Activated CD4-positive, alpha-beta T cell treated with anti-CD3 and anti-CD28 coated beads, Interleukin-2, amount 50 U/mL, for 4 hours (primary cell): Measurements from ENCODE around the gene SMIM35.
"Not testable (repeated sequence)": the region's sequence is repeated elsewhere in the genome, so short reads cannot be mapped to it uniquely, and the experiment has no call there.

Experiments used
- DNase-seq, 2 experiments: peaks; one replicate each; pipeline ENCODE4 v3.0.0-alpha.2; 2020

SMIM35 gene

GRCh38 chr11:118079491-118079890 lies 7.3 kb downstream of the SMIM35 start:
- no peak for DNase-seq

DNA sequence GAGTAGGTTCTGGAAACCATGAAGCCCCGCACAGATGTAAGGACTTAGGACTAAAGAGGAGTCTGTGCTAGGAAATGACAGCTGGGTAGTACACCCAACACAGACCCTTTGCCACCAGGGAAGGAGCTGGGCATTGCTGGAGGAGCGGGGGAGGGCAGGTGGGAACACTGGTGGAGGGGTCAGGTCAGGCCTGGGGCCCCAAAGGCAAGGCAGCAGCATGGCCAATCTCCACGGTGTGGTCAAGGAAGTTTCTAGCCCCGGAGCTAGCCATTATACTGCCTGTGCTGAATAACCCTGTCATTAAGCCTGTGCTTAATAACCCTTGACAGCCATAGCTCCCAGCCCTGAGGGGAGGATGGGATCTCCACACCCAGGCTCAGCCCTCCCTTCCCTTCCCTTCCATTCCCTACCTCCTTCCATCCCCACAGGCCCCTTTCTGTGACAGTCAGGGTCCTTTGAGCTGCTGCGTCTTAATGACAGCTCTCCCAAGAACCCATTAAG lies 7.8 kb downstream of the SMIM35 start:
- no peak for DNase-seq

- no peak for DNase-seq
Measured at GRCh38 chr11:118076754-118077281, 9.9 kb downstream of the SMIM35 start, which contains the start of gene TMPRSS4. Gene TMPRSS4 (plus strand): TSS chr11:118077078. CDS start chr11:118077303, 225 bp downstream.

- DNase-seq = no peak
Measured at GRCh38 chr11:118074785-118075184, 12.0 kb downstream of the SMIM35 start.

DNA sequence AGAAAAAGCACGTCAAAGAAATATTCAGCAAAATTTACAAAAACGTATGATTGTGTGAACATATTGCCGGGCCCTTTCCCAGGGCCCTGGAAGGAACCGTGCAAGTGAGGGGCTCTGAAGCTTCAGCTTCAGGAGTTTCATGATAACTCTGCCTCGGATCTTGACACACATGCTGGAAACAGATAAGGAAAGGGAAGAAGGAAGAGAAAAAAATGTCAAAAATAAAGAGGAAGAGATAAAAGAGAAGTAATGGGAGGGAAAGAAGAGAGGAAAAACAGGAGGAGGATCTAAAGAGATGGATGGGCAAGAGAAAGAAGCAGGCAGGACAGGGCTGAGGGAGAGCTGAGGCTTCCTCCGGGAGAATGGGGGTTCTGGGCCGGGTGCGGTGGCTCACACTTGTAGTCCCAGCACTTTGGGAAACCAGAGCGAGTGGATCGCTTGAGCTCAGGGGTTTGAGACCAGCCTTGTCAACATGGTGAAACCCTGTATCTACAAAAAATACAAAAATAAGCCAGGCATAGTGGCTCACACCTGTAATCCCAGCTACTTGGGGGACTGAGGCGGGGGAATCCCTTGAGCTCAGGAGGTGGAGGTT lies 12.6 kb downstream of the SMIM35 start:
- DNase-seq = no peak

- DNase-seq = no peak
Measured at GRCh38 chr11:118073554-118073953, 13.2 kb downstream of the SMIM35 start.

- no peak for DNase-seq
Measured at GRCh38 chr11:118071416-118072030, 15.2 kb downstream of the SMIM35 start.

DNA sequence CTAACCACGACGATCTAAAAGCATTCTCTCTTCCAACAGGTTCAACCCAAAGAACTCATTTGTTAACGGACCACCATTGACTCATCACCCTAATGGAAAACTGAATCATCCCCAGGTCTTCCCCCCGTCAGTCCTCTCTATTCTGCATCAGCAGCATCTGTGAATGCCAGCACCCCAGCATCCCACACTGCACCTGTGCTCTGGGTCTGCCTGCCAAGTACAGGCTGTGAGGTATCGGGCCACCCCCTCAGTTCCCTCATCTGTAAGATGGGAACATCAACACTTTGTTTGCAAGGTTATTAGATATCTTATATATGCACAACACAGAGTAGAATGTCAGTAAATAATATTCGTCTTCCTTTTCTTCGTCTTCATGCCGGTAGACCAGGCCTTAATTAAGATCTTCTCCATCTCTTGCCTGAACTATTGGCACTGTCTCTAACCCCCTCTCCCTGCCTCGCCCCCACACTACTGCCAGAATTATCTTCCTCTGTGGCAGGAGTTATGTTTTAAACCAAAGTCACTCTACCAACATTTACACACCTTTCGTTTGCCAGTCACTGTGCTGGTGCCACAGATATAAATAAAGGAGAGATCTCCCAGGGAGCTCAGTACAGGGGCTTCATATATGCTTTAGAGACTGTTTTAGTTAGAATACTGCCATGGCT lies 17.7 kb downstream of the SMIM35 start:
- DNase-seq = no peak

GRCh38 chr11:118068206-118068944 lies 18.4 kb downstream of the SMIM35 start:
- no peak for DNase-seq

- DNase-seq = no peak
Measured at GRCh38 chr11:118067006-118067405, 19.8 kb downstream of the SMIM35 start.

GRCh38 chr11:118065384-118065783 lies 21.4 kb downstream of the SMIM35 start:
- DNase-seq = no peak

DNA sequence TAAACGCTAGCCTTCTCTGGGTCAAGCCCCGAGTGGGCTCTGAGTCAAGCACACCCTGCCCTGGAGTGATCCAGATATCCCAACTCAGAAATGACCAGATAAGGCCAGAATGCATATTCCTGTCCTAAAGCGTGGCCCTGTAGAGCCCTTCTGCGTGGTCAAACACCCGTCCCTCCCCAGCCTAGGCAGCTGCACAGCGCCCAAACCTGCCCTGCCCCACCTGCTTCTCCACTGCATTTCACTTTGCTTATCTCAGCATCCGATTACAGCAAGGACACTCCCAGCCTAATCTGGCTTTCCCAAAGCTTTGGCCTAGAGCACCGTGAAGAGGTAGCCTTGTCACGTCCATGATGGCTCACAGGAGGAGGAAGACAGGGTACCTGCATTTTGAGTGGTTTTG lies 21.8 kb downstream of the SMIM35 start:
- DNase-seq = no peak

- DNase-seq = not testable (repeated sequence)
Measured at GRCh38 chr11:118062631-118063030, 24.1 kb downstream of the SMIM35 start.

DNA sequence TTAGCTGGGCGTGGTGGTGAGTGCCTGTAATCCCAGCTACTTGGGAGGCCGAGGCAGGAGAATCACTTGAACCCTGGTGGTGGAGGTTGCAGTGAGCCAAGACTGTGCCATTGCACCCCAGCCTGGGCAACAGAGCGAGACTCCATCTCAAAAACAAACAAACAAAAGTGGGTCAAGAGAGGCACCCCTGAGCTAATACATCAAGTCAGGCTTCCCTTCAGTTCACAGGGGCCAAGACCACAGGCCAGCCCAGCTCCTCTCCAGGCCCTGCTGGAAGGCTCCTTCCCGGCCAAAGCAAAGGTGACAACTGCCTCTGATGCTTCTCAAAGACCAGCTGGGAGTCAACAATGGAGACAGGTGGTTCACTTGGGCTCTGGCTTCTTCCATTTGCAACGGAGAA lies 24.6 kb downstream of the SMIM35 start:
- not testable (repeated sequence) for DNase-seq

GRCh38 chr11:118061586-118062125 lies 25.1 kb downstream of the SMIM35 start:
- no peak for DNase-seq

GRCh38 chr11:118060869-118061268 lies 25.9 kb downstream of the SMIM35 start:
- no peak for DNase-seq

DNA sequence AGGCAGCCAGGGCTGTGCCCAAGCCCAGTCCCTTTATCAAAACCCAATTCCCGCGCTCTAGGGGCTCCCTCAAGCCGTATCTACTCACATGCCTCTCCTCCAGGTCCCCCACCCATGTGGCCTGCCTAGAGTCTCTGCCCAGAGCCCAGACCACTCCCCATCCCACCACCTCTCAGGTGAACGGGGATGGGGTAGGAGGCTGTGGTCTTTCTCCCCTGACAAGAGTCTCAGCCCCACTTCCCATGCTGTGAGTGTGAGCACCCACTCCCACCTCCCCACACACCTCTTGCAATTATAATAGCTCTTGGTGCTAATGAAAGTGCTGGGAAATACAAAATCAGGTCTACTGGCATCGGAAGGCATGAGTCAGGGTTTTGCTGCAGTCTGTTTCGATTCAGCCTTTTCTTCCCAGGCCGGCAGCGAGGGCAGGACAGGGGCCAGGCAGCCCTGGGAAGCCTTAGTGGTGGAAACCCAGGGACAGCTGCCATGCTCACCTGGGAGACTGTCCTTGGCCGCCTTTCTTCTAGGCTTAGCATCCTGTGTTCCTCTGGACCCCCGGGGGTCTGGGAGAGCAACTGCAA lies 26.6 kb downstream of the SMIM35 start:
- DNase-seq = no peak

GRCh38 chr11:118059246-118059940 lies 27.4 kb downstream of the SMIM35 start:
- DNase-seq = no peak

DNA sequence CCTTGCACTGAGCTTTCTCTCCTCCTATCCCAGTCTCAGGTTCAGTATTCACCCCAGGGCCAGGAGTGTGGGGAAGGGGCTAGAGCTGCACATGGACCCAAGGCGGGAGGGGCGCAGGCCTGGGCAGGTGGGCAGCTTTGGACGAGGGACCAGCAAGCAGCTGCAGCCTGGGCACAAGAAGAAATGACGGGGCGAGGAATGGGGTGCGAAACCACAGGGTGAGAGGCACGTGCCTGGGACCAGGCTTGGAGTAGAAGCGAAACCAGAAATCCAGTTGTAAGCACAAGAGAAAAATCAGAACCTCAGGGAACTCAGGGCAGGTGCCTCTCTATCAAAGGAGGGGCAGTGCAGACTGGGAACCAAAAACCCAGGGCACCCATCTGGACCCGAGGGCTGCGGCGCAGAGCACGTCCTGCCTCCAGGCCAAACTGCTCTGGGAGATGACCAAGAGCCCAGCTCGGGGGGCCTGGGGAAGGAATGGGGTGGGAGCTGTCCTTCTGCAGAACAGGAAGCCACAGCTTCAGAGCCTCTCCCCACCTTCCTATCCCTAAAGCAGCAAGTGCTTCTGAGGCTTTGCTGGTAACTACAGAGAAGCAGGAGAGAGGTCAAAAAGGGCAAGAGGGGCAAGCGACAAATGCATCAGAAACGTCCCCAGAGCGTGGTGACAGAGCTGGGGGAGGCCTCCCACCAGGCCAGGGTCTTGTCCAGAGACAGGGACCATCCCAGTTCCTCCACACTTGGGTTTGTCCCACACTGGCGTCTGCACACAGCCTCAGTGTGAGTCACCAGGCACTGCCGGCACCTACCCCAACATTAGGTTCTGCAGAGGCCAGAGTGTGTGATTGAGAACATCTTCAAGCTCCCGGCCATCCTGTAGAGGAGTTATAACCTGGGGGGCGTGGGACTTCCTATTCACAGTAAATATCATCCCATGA lies 28.2 kb downstream of the SMIM35 start:
- no peak for DNase-seq
